Activated T-cell treated with anti-CD3 and anti-CD28 coated beads, Interleukin-2, amount 50 U/mL, for 4 hours (primary cell): ENCODE data around the gene TUFM. TPM values are rescaled to one million over a fixed set of nuclear protein-coding genes. Genes with fewer than 3 reads are reported as not detected.

Experiments used
- ATAC-seq, 2 donors: fragments of 200-7000 bp; cut with Tn5 transposase; one replicate each; pipeline ENCODE4 v1.10.0; 2021
- DNase-seq: peaks from one replicate; pipeline ENCODE4 v3.0.0-alpha.2; 2020
- H3K27me3 Mint-ChIP-seq: one replicate; pipeline ENCODE4 v1.8.0; 2021; ENCODE audit warnings: low read depth, mixed read lengths
- H3K36me3 Mint-ChIP-seq: one replicate; pipeline ENCODE4 v1.8.0; 2022; ENCODE audit warnings: mixed read lengths; ENCODE audit not compliant: insufficient read depth
- H3K4me1 Mint-ChIP-seq: one replicate; pipeline ENCODE4 v1.8.0; 2021; ENCODE audit warnings: low read depth, mixed read lengths
- H3K4me3 Mint-ChIP-seq: one replicate; pipeline ENCODE4 v1.8.0; 2021; ENCODE audit warnings: mild to moderate bottlenecking, moderate library complexity, mixed read lengths
- H3K9me3 Mint-ChIP-seq: one replicate; pipeline ENCODE4 v1.8.0; 2021; ENCODE audit warnings: mixed read lengths
- total RNA-seq, 3 donors: library from RNA; stranded (reverse); gene quantifications; one replicate each; pipeline ENCODE4 v1.2.1, GENCODE V29; 2021

TUFM gene
- total RNA-seq, 3 donors from 2014 or later = 459 to 515 (median 499) TPM

DNA sequence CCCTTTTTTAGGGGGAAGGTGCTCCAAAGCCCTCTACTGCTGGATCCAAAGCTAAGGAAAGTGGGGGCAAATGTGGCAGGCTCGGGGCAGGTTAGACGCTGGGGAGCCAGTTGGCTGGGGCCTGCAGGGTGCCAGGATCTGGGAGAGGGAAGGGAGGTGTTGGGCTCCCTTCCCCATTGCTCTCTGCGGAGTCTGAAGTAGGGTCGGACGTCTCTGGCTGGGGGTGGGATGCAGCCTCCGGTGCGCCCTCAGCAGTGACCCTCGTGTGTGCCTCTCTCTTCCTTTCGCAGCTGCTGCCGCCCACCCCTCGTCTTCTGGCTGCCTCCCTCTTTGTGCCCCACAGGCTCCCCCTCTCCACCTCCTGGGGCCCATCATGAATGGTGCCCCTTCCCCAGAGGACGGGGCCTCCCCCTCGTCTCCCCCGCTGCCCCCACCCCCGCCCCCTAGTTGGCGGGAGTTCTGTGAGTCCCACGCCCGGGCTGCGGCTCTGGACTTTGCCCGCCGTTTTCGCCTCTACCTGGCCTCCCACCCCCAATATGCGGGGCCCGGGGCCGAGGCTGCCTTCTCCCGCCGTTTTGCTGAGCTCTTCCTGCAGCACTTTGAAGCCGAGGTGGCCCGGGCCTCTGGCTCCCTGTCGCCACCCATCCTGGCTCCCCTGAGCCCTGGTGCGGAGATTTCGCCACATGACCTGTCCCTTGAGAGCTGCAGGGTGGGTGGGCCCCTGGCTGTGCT, 19.7 kb upstream of the TUFM start:
- peaks cover 18% of the 10 kb centered on the region for H3K4me1 Mint-ChIP-seq
- DNase-seq (no peak), ATAC-seq (no peak)
- H3K9me3 Mint-ChIP-seq = no peaks in the 10 kb centered on the region
- H3K4me3 Mint-ChIP-seq = no peak overlapping the region
- no peaks in the 10 kb centered on the region for H3K27me3 Mint-ChIP-seq
- peaks cover 10% of the 10 kb centered on the region for H3K36me3 Mint-ChIP-seq

DNA sequence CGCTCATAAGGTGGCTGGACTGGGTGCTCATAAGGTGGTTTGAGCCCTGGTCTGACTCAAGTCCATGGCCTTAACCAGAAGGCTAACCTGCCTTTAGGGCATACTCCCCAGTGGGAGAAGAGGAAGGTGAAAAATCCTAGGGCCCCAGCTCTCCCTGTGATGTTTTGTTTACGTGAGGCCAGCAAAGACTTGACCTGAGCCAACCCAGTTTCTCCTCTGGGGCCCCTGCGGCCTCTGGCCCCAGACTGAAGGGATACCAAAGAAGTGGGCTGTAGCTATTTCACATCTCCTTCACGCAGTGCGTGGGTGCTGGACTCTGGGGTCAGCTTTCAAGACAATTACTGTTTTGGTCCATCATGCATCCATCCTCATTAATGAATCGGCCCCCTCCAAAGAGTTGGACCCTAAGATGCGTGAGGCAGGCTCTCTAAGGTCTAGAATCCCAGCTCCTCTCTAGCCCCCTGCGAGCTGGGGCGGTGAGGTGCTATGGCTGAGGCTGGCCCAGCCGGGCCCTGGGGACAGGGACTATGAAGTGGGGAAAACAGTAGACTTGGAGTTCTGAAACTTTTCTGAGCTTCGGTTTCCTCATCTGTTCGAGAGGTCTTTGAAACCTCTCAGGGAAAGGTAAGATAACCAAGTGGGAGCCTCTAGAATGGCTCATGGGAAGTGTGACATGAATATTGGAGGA, 19.0 kb upstream of the TUFM start:
- Mint-ChIP-seq H3K27me3 (no peaks in the 10 kb centered on the region), H3K9me3 (no peaks in the 10 kb centered on the region), H3K4me1 (peaks cover 18% of the 10 kb centered on the region)

DNA sequence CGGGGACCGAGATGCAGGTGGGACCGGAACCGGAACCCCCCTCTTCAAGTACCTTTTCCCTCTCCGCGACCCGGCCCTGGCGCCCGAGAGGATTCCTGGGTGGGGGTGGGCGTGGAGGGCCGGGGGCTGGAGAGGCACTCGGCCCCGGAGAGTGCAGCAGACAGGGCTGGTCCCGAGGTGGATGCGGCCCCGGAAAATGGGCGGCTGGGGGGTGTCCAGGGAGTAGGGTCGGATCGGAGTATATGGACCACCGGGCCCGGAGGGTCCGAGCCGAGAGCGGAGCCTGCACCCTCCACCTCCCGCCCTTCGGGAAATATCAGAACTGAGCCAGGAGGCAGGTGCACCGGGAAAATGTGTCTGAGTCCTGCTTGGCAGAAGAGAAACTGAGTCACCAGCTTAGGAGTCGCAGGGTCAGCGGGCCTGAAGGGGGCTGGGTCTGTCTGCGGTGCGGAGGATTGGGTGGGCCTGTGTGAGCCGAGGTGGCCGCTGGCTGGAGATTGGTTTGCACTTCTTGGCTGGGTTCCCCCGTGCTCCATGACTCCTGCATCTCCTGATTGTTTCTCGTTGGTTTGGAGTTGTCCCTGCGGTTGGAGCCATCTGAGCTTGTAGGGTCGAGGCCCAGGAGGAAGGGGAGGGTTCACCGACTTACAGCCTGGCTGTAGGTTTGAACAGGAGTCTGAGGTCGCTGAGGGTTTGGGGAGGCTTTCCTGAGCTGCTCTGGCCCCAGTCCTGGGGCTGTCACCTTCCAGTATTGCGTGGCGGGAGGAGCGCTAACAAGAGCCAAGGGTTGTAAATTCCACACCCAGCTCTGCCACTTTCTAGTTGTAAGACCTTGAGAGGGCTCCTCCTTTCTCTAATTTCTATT, 18.0 kb upstream of the TUFM start:
- ATAC-seq (no peak), DNase-seq (no peak)
- Mint-ChIP-seq H3K4me1 (peaks cover 18% of the 10 kb centered on the region), H3K4me3 (peak overlapping the region; percentile 93), H3K9me3 (no peaks in the 10 kb centered on the region), H3K36me3 (peaks cover 4% of the 10 kb centered on the region), H3K27me3 (no peaks in the 10 kb centered on the region)

More for the DNA sequence above, 19.0 kb upstream of the TUFM start:
- ATAC-seq = no peak
- no peak for DNase-seq
- H3K4me3 Mint-ChIP-seq = peak overlapping the region; percentile 93
- peaks cover 9% of the 10 kb centered on the region for H3K36me3 Mint-ChIP-seq

- Mint-ChIP-seq H3K9me3 (no peaks in the 10 kb centered on the region), H3K4me3 (no peak overlapping the region), H3K27me3 (no peaks in the 10 kb centered on the region), H3K4me1 (peaks cover 6% of the 10 kb centered on the region), H3K36me3 (no peaks in the 10 kb centered on the region)
- DNase-seq (no peak), ATAC-seq (no peak)
Measured at GRCh38 chr16:28859326-28859725, 13.2 kb upstream of the TUFM start.

- Mint-ChIP-seq H3K9me3 (no peaks in the 10 kb centered on the region), H3K36me3 (peaks cover under 1% of the 10 kb centered on the region), H3K4me1 (peaks cover 6% of the 10 kb centered on the region), H3K27me3 (no peaks in the 10 kb centered on the region), H3K4me3 (no peak overlapping the region)
- ATAC-seq (no peak), DNase-seq (no peak)
Measured at GRCh38 chr16:28858421-28858820, 12.3 kb upstream of the TUFM start.

DNA sequence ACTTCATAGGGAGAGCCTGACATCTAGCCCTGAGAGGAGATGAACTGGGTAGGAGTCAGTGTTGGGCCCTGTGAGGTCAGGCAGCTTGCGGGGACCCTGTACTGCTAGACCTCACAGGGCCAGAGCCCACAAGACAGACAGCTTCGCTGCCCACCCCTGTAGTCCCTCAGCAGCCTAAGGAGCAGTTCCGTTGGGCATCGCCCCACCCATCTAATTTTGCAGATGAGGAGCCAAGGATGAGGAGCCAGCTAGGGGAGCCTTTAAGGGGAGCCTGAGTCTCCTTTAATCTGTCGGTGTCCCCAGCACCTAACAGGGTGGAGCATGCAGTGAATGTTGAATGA, 755 bp upstream of the TUFM start:
- DNase-seq (no peak), ATAC-seq (peak; percentile 4 to 6)
- Mint-ChIP-seq H3K27me3 (no peaks in the 10 kb centered on the region), H3K36me3 (peaks cover 33% of the 10 kb centered on the region), H3K4me1 (peaks cover 30% of the 10 kb centered on the region), H3K9me3 (no peaks in the 10 kb centered on the region), H3K4me3 (peak overlapping the region; percentile 97)

DNA sequence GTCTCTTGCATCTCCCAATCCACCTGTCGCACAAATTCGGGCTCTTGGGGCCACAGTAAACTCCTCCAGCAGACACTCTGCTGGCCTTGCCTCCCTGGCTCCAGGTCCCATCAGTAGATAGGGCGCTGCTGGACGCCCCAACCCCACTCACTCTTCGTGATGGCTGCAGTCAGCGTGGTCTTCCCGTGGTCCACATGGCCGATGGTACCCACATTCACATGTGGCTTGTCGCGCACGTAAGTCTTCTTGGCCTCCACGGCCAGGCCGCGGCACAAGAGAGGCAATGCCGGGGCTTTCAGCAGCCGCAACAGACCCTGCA, 428 bp downstream of the TUFM start:
- ATAC-seq (peak; percentile 2 to 3), DNase-seq (no peak)
- Mint-ChIP-seq H3K9me3 (no peaks in the 10 kb centered on the region), H3K36me3 (peaks cover 33% of the 10 kb centered on the region), H3K4me1 (peaks cover 30% of the 10 kb centered on the region), H3K27me3 (no peaks in the 10 kb centered on the region), H3K4me3 (peak overlapping the region; percentile 97)

DNA sequence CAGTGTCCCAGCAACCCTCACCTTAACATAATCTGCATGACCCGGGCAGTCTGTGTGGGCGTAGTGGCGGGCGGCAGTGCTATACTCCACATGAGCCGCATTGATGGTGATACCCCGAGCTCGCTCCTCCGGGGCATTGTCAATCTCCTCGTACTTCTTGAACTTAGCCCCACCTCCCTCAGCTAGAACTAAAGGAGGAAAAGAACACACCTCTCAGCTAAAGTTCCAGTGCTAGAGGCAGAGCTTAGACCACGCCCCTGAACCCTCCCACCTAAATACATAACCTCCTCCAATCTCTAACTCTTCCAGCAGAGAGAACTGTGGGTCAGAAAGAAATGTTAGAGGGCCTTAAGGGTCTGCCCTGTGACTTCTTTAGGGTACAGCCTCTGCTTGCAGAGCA, 855 bp downstream of the TUFM start:
- DNase-seq (peak; percentile 38), ATAC-seq (peak in 1 of 2 donors; percentile 8)
- H3K4me1 Mint-ChIP-seq = peaks cover 30% of the 10 kb centered on the region
- peaks cover 33% of the 10 kb centered on the region for H3K36me3 Mint-ChIP-seq
- H3K27me3 Mint-ChIP-seq = no peaks in the 10 kb centered on the region
- H3K4me3 Mint-ChIP-seq = peak overlapping the region; percentile 97
- no peaks in the 10 kb centered on the region for H3K9me3 Mint-ChIP-seq

DNA sequence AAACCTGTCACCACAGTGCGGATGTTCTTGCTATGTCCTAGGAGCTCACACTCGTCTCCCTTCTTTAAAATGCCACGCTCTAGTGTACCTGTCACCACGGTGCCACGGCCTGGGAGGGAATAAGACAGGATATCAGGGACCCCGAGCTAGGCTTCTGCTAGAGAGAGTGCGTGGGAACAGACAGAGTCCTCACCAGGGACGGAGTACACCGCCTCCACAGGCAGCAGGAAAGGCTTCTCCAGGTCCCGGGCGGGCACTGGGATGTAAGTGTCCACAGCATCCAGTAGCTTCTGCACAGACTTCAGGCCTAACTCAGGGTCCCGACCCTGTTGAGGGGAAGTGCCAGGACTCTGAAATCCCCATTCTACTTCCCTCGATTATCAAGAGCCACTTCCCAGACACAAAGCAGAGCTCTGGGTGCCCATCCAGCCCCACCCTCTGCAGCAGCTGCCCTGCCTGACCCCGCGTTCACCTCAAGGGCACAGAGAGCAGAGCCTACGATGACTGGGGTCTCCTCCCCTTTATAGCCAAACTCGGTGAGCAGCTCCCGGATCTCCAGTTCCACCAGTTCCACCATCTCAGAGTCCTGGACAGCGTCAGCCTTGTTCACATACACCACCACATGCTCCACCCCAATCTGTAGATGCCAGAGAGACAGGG, 1.8 kb downstream of the TUFM start:
- H3K9me3 Mint-ChIP-seq = no peaks in the 10 kb centered on the region
- peaks cover 34% of the 10 kb centered on the region for H3K36me3 Mint-ChIP-seq
- peaks cover 30% of the 10 kb centered on the region for H3K4me1 Mint-ChIP-seq
- no peaks in the 10 kb centered on the region for H3K27me3 Mint-ChIP-seq
- no peak for DNase-seq
- ATAC-seq = no peak
- H3K4me3 Mint-ChIP-seq = peak overlapping the region; percentile 97

- Mint-ChIP-seq H3K36me3 (peaks cover 37% of the 10 kb centered on the region), H3K9me3 (no peaks in the 10 kb centered on the region), H3K4me3 (peak overlapping the region; percentile 19), H3K27me3 (no peaks in the 10 kb centered on the region), H3K4me1 (peaks cover 30% of the 10 kb centered on the region)
- ATAC-seq (no peak), DNase-seq (no peak)
Measured at GRCh38 chr16:28843766-28844165, 2.4 kb downstream of the TUFM start.

DNA sequence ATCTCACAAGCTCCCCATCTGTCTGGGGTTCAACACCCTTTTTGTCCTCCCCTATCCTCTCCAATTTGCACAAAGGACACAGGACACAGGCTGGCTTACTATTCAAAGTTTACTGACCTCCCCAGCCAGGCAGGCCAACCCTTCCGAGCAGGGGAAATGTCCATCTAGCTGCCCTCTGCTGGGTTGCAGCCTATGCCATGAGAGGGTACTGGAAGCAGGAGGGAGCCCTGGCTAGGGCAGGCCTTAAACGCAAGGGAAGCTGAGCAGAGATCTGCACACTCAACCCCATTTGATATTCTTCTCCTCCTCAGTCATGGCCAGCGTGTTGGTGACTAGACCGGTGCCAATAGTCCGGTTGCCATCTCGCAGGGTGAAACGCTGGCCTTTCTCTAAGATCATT, 3.5 kb downstream of the TUFM start:
- Mint-ChIP-seq H3K4me3 (peak overlapping the region; percentile 28), H3K36me3 (peaks cover 45% of the 10 kb centered on the region), H3K27me3 (no peaks in the 10 kb centered on the region), H3K4me1 (peaks cover 35% of the 10 kb centered on the region), H3K9me3 (no peaks in the 10 kb centered on the region)
- ATAC-seq (no peak), DNase-seq (no peak)

- H3K4me1 Mint-ChIP-seq = peaks cover 15% of the 10 kb centered on the region
- no peaks in the 10 kb centered on the region for H3K9me3 Mint-ChIP-seq
- H3K27me3 Mint-ChIP-seq = no peaks in the 10 kb centered on the region
- H3K36me3 Mint-ChIP-seq = peaks cover 41% of the 10 kb centered on the region
- H3K4me3 Mint-ChIP-seq = no peak overlapping the region
- no peak for DNase-seq
- ATAC-seq = no peak
Measured at GRCh38 chr16:28839899-28840298, 6.2 kb downstream of the TUFM start.

DNA sequence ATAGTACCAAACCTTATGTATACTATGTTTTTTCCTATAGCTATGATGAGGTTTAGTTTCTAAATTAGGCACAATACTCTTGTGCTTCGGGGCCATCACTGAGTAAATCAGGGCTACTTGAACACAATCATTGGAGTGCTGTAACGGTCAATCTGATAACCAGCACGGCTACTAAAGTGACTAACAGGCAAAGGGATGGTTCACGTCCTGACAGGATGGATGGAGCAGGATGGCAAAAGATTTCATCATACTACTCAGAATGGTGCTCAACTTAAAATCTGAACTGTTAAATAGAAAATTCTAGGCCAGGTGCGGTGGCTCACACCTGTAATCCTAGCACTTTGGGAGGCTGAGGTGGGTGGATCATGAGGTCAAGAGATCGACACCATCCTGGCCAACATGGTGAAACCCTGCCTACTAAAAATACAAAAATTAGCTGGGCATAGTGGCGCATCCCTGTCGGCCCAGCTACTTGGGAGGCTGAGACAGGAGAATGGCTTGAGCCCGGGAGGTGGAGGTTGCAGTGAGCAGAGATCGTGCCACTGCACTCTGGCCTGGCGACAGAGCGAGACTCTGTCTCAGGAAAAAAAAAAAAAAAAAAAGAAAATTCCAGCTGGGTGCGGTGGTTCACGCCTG, 7.0 kb downstream of the TUFM start:
- no peaks in the 10 kb centered on the region for H3K9me3 Mint-ChIP-seq
- H3K36me3 Mint-ChIP-seq = peaks cover 40% of the 10 kb centered on the region
- H3K4me1 Mint-ChIP-seq = peaks cover 8% of the 10 kb centered on the region
- DNase-seq (no peak), ATAC-seq (no peak)
- H3K4me3 Mint-ChIP-seq = no peak overlapping the region
- no peaks in the 10 kb centered on the region for H3K27me3 Mint-ChIP-seq

DNA sequence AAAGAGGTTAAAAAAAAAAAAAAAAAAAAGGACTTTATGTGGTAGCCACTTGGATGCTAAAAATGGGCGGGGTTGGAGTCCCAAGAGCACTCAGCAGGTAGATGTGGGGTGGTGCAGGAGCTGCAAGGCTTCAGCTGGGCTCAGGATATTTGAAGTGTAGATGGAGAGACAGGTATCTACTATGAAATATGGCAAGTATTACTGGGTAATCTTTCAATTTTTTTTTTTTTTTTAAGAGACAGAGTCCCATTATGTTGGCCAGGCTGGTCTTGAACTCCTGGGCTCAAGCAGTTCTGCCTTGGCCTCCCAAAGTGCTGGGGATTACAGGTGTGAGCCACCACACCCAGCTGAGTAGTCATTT, 7.6 kb downstream of the TUFM start:
- Mint-ChIP-seq H3K9me3 (no peaks in the 10 kb centered on the region), H3K27me3 (no peaks in the 10 kb centered on the region), H3K4me3 (no peak overlapping the region), H3K4me1 (peaks cover 8% of the 10 kb centered on the region), H3K36me3 (peaks cover 43% of the 10 kb centered on the region)
- DNase-seq (no peak), ATAC-seq (no peak)
